Activated naive CD4-positive, alpha-beta T cell treated with anti-CD3 and anti-CD28 coated beads, Interleukin-2, amount 50 U/mL, for 72 hours (primary cell): Measurements from ENCODE around the gene NOM1. TPM values are rescaled to one million over a fixed set of nuclear protein-coding genes. Genes with fewer than 3 reads are reported as not detected.

Experiments
- ATAC-seq, 2 donors: fragments of 150-1000 bp; cut with Tn5 transposase; 2 replicates each; pipeline ENCODE4 v1.10.0; 2021; ENCODE audit warnings: mild to moderate bottlenecking in 2 of 2, moderate library complexity in 2 of 2
- DNase-seq, 2 donors: peaks; one replicate each; pipeline ENCODE4 v3.0.0; 2021 to 2022; ENCODE audit warnings: low spot score in 2 of 2
- H3K27ac Mint-ChIP-seq, 2 donors: one replicate each; pipeline ENCODE4 v1.8.0; 2022; ENCODE audit warnings: mild to moderate bottlenecking in 2 of 2, mixed read lengths in 2 of 2
- H3K36me3 Mint-ChIP-seq, 2 donors: one replicate each; pipeline ENCODE4 v1.8.0; 2022; ENCODE audit warnings: mixed read lengths in 2 of 2
- H3K9me3 Mint-ChIP-seq, 2 donors: one replicate each; pipeline ENCODE4 v1.8.0; 2022; ENCODE audit warnings: mixed read lengths in 2 of 2
- total RNA-seq, 2 donors: library from RNA; stranded (reverse); gene quantifications; one replicate each; pipeline ENCODE4 v1.2.3, GENCODE V29; 2022

NOM1 gene
- total RNA-seq, 2 donors from 2014 or later = 29.2 to 45.2 TPM

DNA sequence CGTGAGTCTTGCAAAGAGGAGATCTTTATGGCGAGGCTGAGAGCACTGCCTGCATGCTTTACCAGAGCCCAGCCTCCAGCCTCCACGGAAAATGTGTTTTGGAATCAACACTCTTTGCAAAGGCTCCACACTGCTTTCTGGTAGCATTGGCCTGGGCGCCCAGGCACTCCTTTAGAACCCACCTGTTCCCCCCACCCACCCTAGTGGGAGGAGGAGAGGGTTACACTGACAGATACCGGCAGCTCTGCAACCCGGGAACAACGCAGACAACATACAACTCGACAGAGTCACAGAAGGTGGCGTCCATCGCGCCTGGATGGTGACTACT, 66.5 kb downstream of the NOM1 start:
- no peaks in the 10 kb centered on the region for H3K9me3 Mint-ChIP-seq
- H3K27ac Mint-ChIP-seq = no peak overlapping the region
- peaks cover 0 to 5% of the 10 kb centered on the region in 2 donors for H3K36me3 Mint-ChIP-seq
- DNase-seq (peak in 1 of 2 donors; percentile 53), ATAC-seq (peak in 1 of 2 donors; percentile 8)

DNA sequence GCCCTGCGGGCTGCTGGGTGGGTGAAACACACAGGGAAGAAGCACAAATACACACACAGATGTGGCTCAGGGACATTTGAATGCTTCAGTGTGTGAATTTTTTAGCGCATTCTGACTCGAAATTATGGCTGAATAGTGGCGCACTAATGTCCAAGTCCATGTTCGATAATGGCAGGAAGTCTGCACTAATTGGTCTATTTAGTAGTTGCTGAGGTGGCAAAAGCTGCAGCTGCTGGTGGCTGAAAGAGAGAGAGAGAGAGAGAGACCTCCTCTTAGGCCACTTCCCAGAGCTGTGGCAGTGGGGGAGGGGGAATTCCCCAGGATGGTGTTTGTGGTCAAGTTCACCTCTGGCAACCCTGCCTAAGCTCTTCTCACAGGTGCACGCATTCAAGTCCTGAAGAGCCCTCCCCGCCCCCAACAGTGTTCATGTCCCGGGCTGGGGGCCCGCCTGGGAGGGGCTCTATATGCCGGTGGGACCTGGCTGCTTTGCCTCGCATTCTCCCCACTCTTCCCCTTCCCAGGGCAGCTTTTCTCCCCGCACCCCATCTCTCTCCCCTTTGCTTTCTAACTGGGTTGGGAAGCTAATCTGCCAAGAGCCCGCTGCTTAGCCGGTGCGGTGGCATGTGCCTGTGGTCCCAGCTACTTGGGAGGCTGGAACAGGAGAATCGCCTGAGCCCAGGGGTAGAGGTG, 67.0 kb downstream of the NOM1 start:
- DNase-seq (peak; percentile 54 to 78), ATAC-seq (peak; percentile 67 to 93)
- Mint-ChIP-seq H3K9me3 (no peaks in the 10 kb centered on the region), H3K36me3 (peaks cover 0 to 5% of the 10 kb centered on the region in 2 donors), H3K27ac (no peak overlapping the region)

DNA sequence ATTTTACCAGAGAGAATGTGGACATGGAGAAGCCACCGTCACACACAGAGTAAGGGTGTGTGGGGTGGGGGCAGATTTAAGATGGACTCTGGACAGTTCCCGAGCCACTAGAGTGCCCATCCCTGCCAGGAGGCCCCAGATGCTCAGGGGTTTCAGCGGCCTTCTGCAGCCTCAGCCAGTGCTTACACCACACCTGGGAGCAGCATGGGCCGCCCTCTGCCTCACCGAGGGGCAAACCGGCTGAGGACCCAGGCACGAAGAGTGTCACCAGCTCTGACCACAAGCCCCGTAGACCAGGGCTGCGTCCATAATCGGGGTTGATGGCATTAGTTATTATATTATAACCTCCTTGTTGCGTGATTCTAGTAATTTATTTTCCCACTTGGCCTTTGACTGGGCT, 67.6 kb downstream of the NOM1 start:
- Mint-ChIP-seq H3K36me3 (peaks cover 0 to 5% of the 10 kb centered on the region in 2 donors), H3K27ac (no peak overlapping the region), H3K9me3 (no peaks in the 10 kb centered on the region)
- peak in 1 of 2 donors; percentile 51 for DNase-seq
- ATAC-seq = peak in 1 of 2 donors; percentile 19

- DNase-seq (peak; percentile 20 to 50), ATAC-seq (no peak)
- H3K9me3 Mint-ChIP-seq = no peaks in the 10 kb centered on the region
These were observed 68.3 kb downstream of the NOM1 start for GRCh38 chr7:157017603-157018327.

GRCh38 chr7:157018328-157018996, 69.0 kb downstream of the NOM1 start:
- ATAC-seq (no peak), DNase-seq (peak in 1 of 2 donors; percentile 20)
- H3K27ac Mint-ChIP-seq = no peak overlapping the region
- H3K9me3 Mint-ChIP-seq = no peaks in the 10 kb centered on the region
- H3K36me3 Mint-ChIP-seq = peaks cover 0 to 5% of the 10 kb centered on the region in 2 donors

More at GRCh38 chr7:157017603-157018327, 68.3 kb downstream of the NOM1 start:
- no peak overlapping the region for H3K27ac Mint-ChIP-seq
- H3K36me3 Mint-ChIP-seq = peaks cover 0 to 5% of the 10 kb centered on the region in 2 donors

- Mint-ChIP-seq H3K9me3 (no peaks in the 10 kb centered on the region), H3K27ac (no peak overlapping the region), H3K36me3 (peaks cover 0 to 5% of the 10 kb centered on the region in 2 donors)
- DNase-seq = peak in 1 of 2 donors; percentile 27
- ATAC-seq = no peak
These were observed 69.6 kb downstream of the NOM1 start for GRCh38 chr7:157018997-157019608.

- Mint-ChIP-seq H3K27ac (no peak overlapping the region), H3K36me3 (peaks cover 0 to 5% of the 10 kb centered on the region in 2 donors), H3K9me3 (no peaks in the 10 kb centered on the region)
- ATAC-seq (no peak), DNase-seq (no peak)
These were observed 70.4 kb downstream of the NOM1 start for GRCh38 chr7:157019718-157020451.

DNA sequence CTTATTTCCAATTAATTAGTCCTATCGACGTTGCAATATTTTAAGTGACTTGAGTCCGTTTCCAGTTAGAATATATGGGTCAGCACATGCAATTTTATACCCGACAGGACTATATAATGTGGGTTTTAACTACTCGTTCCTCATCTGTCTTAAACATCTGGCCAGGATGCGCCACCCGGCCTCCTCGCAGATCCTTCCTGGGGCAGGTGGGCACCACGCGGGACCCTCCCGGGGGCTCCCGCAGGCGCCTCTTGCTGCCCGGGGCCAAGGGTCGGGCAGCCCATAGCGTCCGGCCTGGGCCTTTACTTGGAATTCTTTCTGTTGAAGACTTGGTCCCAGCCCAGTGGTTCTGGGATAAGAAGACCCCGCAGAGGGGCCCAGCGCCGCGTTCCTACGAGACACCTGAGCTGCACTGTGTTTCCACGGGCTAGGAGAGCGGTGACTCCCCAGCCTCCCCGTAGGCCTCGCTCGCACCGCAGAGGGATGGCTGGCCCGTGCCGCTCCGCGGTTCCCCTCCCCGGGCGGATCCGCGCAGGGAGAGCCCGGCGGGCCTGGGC, 71.1 kb downstream of the NOM1 start:
- Mint-ChIP-seq H3K27ac (no peak overlapping the region), H3K9me3 (no peaks in the 10 kb centered on the region), H3K36me3 (peaks cover 0 to 5% of the 10 kb centered on the region in 2 donors)
- DNase-seq (peak; percentile 17 to 47), ATAC-seq (no peak)

DNA sequence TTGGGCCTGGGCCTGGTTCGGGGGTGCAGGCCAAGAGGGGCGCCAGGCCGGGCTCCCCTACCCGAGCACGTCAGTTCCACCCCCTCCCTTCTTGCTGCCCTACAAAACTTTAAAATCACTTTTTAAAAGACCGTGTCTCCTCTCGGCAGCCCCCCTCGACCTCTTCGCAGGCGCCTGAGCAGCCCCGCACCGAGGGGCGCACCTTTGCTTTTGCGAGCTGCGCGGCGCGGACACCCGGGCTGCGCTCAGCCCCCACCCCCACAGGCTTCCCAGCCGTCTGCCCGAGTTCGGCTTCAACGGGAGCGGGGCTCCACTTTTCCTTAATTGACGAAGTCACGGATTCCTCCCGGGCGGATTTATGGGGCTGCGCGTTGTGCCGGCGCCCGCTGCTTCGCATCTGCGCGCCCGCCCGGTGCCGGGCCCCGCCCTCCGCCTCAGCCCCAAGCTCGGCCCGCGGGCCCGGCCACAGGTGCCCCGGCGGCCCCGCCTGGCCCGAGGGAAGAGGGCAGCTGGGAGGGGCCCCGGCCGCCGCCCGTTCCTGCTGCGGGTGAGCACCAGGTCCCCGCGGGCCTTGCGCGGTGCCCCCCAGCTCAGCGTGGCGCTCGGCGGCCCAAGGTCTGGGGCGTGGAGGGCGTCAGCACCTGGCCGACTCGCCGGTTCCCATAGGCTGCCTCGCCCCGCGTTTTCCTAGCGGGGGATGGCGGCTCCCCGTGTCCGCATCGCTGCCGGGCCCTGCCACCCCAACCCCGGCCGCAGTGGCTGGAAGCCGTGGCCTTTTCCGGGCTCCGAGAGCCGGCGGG, 71.8 kb downstream of the NOM1 start:
- peak; percentile 18 to 23 for DNase-seq
- Mint-ChIP-seq H3K27ac (no peak overlapping the region), H3K36me3 (peaks cover 0 to 5% of the 10 kb centered on the region in 2 donors), H3K9me3 (no peaks in the 10 kb centered on the region)
- no peak for ATAC-seq

- Mint-ChIP-seq H3K9me3 (no peaks in the 10 kb centered on the region), H3K36me3 (peaks cover 0 to 5% of the 10 kb centered on the region in 2 donors), H3K27ac (no peak overlapping the region)
- ATAC-seq (no peak), DNase-seq (peak in 1 of 2 donors; percentile 33)
These were observed 72.6 kb downstream of the NOM1 start for GRCh38 chr7:157021871-157022680.

Other genes with a start within 250 kb of the NOM1 start
- 10 to 100 TPM; 28.3 to 52.4 TPM for gene LMBR1, start 56.5 kb upstream of the NOM1 start, total RNA-seq
- gene MNX1, start 61.0 kb downstream of the NOM1 start, total RNA-seq = under 1 TPM in 1 of 2 donors, not detected in 1; 0.12 TPM
- gene UBE3C, start 189.2 kb downstream of the NOM1 start, total RNA-seq = 10 to 100 TPM; 57.7 to 60.0 TPM